Inflammatory macrophage (primary cell): ENCODE data around the gene RGS19.
"Not testable (repeated sequence)": the region's sequence is repeated elsewhere in the genome, so short reads cannot be mapped to it uniquely, and the experiment has no call there.

ENCODE experiments used
- DNase-seq, 2 donors: peaks; one replicate each; pipeline ENCODE4 v3.0.0-alpha.2; 2020 to 2022

The RGS19 gene

GRCh38 chr20:64093013-64093503, 13.7 kb upstream of the RGS19 start:
- no peak for DNase-seq

GRCh38 chr20:64092258-64093012, 13.1 kb upstream of the RGS19 start:
- no peak for DNase-seq

GRCh38 chr20:64091770-64092169, 12.5 kb upstream of the RGS19 start:
- DNase-seq: no peak

GRCh38 chr20:64091340-64091739, 12.0 kb upstream of the RGS19 start:
- no peak for DNase-seq

GRCh38 chr20:64090165-64090564, 10.8 kb upstream of the RGS19 start:
- DNase-seq: no peak

GRCh38 chr20:64088586-64088985, 9.3 kb upstream of the RGS19 start:
- not testable (repeated sequence) for DNase-seq

GRCh38 chr20:64087226-64087825, 8.0 kb upstream of the RGS19 start:
- not testable (repeated sequence) for DNase-seq

GRCh38 chr20:64086801-64087200, 7.5 kb upstream of the RGS19 start:
- no peak for DNase-seq

- DNase-seq: no peak
These were observed 5.4 kb upstream of the RGS19 start for GRCh38 chr20:64084685-64085152.

GRCh38 chr20:64083804-64084684, 4.7 kb upstream of the RGS19 start, which contains the start of gene LKAAEAR1:
TSS of gene LKAAEAR1 (minus strand) at chr20:64084398. CDS start at chr20:64084219, 179 bp downstream.
- no peak for DNase-seq

- DNase-seq: peak; percentile 48 to 73
These were observed 4.1 kb upstream of the RGS19 start for GRCh38 chr20:64083378-64083803.

GRCh38 chr20:64082820-64083377, 3.6 kb upstream of the RGS19 start:
- peak in 1 of 2 donors; percentile 32 for DNase-seq

- no peak for DNase-seq
These were observed 2.9 kb upstream of the RGS19 start for GRCh38 chr20:64082126-64082731.

GRCh38 chr20:64081624-64081964, 2.3 kb upstream of the RGS19 start:
- DNase-seq: no peak

- no peak for DNase-seq
These were observed 1.7 kb upstream of the RGS19 start for GRCh38 chr20:64080813-64081623.

GRCh38 chr20:64080013-64080812, 895 bp upstream of the RGS19 start, which contains the start of gene OPRL1:
TSS of gene OPRL1 (plus strand) at chr20:64080082. CDS start at chr20:64092721, 12,639 bp downstream.
- peak in 1 of 2 donors; percentile 41 for DNase-seq

- no peak for DNase-seq
These were observed 415 bp downstream of the RGS19 start for GRCh38 chr20:64078934-64079272.

GRCh38 chr20:64077876-64078551, 1.3 kb downstream of the RGS19 start:
- peak; percentile 26 to 31 for DNase-seq

GRCh38 chr20:64077541-64077875, 1.8 kb downstream of the RGS19 start:
- no peak for DNase-seq

GRCh38 chr20:64077094-64077493, 2.2 kb downstream of the RGS19 start:
- peak; percentile 59 to 74 for DNase-seq
